Measurements from ENCODE around the gene ZNF880.
"Not testable (repeated sequence)": the region's sequence is repeated elsewhere in the genome, so short reads cannot be mapped to it uniquely, and the experiment has no call there.

Gene ZNF880

GRCh38 chr19:52369559-52370340 is at the start of gene ZNF880:
Gene ZNF880 (plus strand): TSS chr19:52369923. CDS start chr19:52369966, 43 bp downstream.
- Histone ChIP-seq H3K4me1 (ENCODE audit: control insufficient read depth in 2 of 2, insufficient read depth in 2 of 2, low read length in 2 of 2) (no peaks in the 10 kb centered on the region), H3K9ac (ENCODE audit: low read depth in 1 of 2, low read length in 2 of 2) (peak within 1 kb of the TSS; percentile 80 to 90), H3K27ac (ENCODE audit: low read depth in 2 of 2, low read length in 2 of 2) (peak within 1 kb of the TSS; percentile 90 to 93), H3K36me3 (ENCODE audit: control insufficient read depth in 2 of 2, insufficient read depth in 2 of 2, low read length in 2 of 2) (peaks cover 16 to 20% of the 10 kb centered on the region in 2 donors), H3K4me3 (ENCODE audit: low read length in 2 of 2) (peak within 1 kb of the TSS; percentile 92 to 96), H3K9me3 (ENCODE audit: control insufficient read depth in 2 of 2, low read length in 2 of 2) (peaks cover 19% of the 10 kb centered on the region in 2 donors), H3K27me3 (ENCODE audit: control insufficient read depth in 2 of 2, insufficient read depth in 2 of 2, low read length in 2 of 2) (no peaks in the 10 kb centered on the region)

GRCh38 chr19:52322429-52322828 is 47.3 kb upstream of the ZNF880 start:
- peak overlapping the region; percentile 20 to 38 for H3K4me3 ChIP-seq (ENCODE audit: low read length in 2 of 2)
- peaks cover 47 to 55% of the 10 kb centered on the region in 2 donors for H3K36me3 ChIP-seq (ENCODE audit: control insufficient read depth in 2 of 2, insufficient read depth in 2 of 2, low read length in 2 of 2)
- no peak overlapping the region for H3K9ac ChIP-seq (ENCODE audit: low read depth in 1 of 2, low read length in 2 of 2)
- no peak overlapping the region for H3K27ac ChIP-seq (ENCODE audit: low read depth in 2 of 2, low read length in 2 of 2)
- no peaks in the 10 kb centered on the region for H3K4me1 ChIP-seq (ENCODE audit: control insufficient read depth in 2 of 2, insufficient read depth in 2 of 2, low read length in 2 of 2)
- H3K9me3 ChIP-seq (ENCODE audit: control insufficient read depth in 2 of 2, low read length in 2 of 2): peaks cover 79 to 82% of the 10 kb centered on the region in 2 donors
- no peaks in the 10 kb centered on the region for H3K27me3 ChIP-seq (ENCODE audit: control insufficient read depth in 2 of 2, insufficient read depth in 2 of 2, low read length in 2 of 2)

- Histone ChIP-seq H3K4me3 (ENCODE audit: low read length in 2 of 2) (no peak overlapping the region), H3K27ac (ENCODE audit: low read depth in 2 of 2, low read length in 2 of 2) (no peak overlapping the region), H3K9me3 (ENCODE audit: control insufficient read depth in 2 of 2, low read length in 2 of 2) (peaks cover 14 to 46% of the 10 kb centered on the region in 2 donors)
Observed at GRCh38 chr19:52331757-52332156, 38.0 kb upstream of the ZNF880 start.

GRCh38 chr19:52335768-52336116 is 34.0 kb upstream of the ZNF880 start:
- Histone ChIP-seq H3K9me3 (ENCODE audit: control insufficient read depth in 2 of 2, low read length in 2 of 2) (peaks cover 16 to 24% of the 10 kb centered on the region in 2 donors), H3K9ac (ENCODE audit: low read depth in 1 of 2, low read length in 2 of 2) (no peak overlapping the region), H3K27me3 (ENCODE audit: control insufficient read depth in 2 of 2, insufficient read depth in 2 of 2, low read length in 2 of 2) (no peaks in the 10 kb centered on the region), H3K36me3 (ENCODE audit: control insufficient read depth in 2 of 2, insufficient read depth in 2 of 2, low read length in 2 of 2) (no peaks in the 10 kb centered on the region), H3K27ac (ENCODE audit: low read depth in 2 of 2, low read length in 2 of 2) (peak overlapping the region; percentile 38 to 72), H3K4me3 (ENCODE audit: low read length in 2 of 2) (peak overlapping the region; percentile 81 to 93), H3K4me1 (ENCODE audit: control insufficient read depth in 2 of 2, insufficient read depth in 2 of 2, low read length in 2 of 2) (no peaks in the 10 kb centered on the region)

More at GRCh38 chr19:52331757-52332156, 38.0 kb upstream of the ZNF880 start:
- H3K4me1 ChIP-seq (ENCODE audit: control insufficient read depth in 2 of 2, insufficient read depth in 2 of 2, low read length in 2 of 2): no peaks in the 10 kb centered on the region
- H3K36me3 ChIP-seq (ENCODE audit: control insufficient read depth in 2 of 2, insufficient read depth in 2 of 2, low read length in 2 of 2): no peaks in the 10 kb centered on the region
- H3K27me3 ChIP-seq (ENCODE audit: control insufficient read depth in 2 of 2, insufficient read depth in 2 of 2, low read length in 2 of 2): no peaks in the 10 kb centered on the region
- H3K9ac ChIP-seq (ENCODE audit: low read depth in 1 of 2, low read length in 2 of 2): no peak overlapping the region

- no peaks in the 10 kb centered on the region for H3K4me1 ChIP-seq (ENCODE audit: control insufficient read depth in 2 of 2, insufficient read depth in 2 of 2, low read length in 2 of 2)
- no peaks in the 10 kb centered on the region for H3K36me3 ChIP-seq (ENCODE audit: control insufficient read depth in 2 of 2, insufficient read depth in 2 of 2, low read length in 2 of 2)
- H3K4me3 ChIP-seq (ENCODE audit: low read length in 2 of 2): peak within 1 kb of the TSS; percentile 81 to 93
- no peaks in the 10 kb centered on the region for H3K27me3 ChIP-seq (ENCODE audit: control insufficient read depth in 2 of 2, insufficient read depth in 2 of 2, low read length in 2 of 2)
- H3K27ac ChIP-seq (ENCODE audit: low read depth in 2 of 2, low read length in 2 of 2): peak within 1 kb of the TSS; percentile 38 to 72
- H3K9ac ChIP-seq (ENCODE audit: low read depth in 1 of 2, low read length in 2 of 2): peak within 1 kb of the TSS; percentile 78 to 92
- peaks cover 13 to 19% of the 10 kb centered on the region in 2 donors for H3K9me3 ChIP-seq (ENCODE audit: control insufficient read depth in 2 of 2, low read length in 2 of 2)
Observed at GRCh38 chr19:52336117-52336790, 33.5 kb upstream of the ZNF880 start, which contains the start of gene ZNF610. Gene ZNF610 (plus strand): TSS chr19:52336243. CDS start chr19:52349173, 12,930 bp downstream.

- Histone ChIP-seq H3K36me3 (ENCODE audit: control insufficient read depth in 2 of 2, insufficient read depth in 2 of 2, low read length in 2 of 2) (no peaks in the 10 kb centered on the region), H3K27me3 (ENCODE audit: control insufficient read depth in 2 of 2, insufficient read depth in 2 of 2, low read length in 2 of 2) (no peaks in the 10 kb centered on the region), H3K9ac (ENCODE audit: low read depth in 1 of 2, low read length in 2 of 2) (peak overlapping the region; percentile 78 to 92), H3K9me3 (ENCODE audit: control insufficient read depth in 2 of 2, low read length in 2 of 2) (peaks cover 9 to 12% of the 10 kb centered on the region in 2 donors), H3K27ac (ENCODE audit: low read depth in 2 of 2, low read length in 2 of 2) (no peak overlapping the region), H3K4me3 (ENCODE audit: low read length in 2 of 2) (peak overlapping the region; percentile 81 to 93), H3K4me1 (ENCODE audit: control insufficient read depth in 2 of 2, insufficient read depth in 2 of 2, low read length in 2 of 2) (no peaks in the 10 kb centered on the region)
Observed at GRCh38 chr19:52336791-52337381, 32.8 kb upstream of the ZNF880 start.

GRCh38 chr19:52339022-52339421 is 30.7 kb upstream of the ZNF880 start:
- not testable (repeated sequence) for H3K4me1 ChIP-seq (ENCODE audit: control insufficient read depth in 2 of 2, insufficient read depth in 2 of 2, low read length in 2 of 2); H3K9me3 ChIP-seq (ENCODE audit: control insufficient read depth in 2 of 2, low read length in 2 of 2); H3K36me3 ChIP-seq (ENCODE audit: control insufficient read depth in 2 of 2, insufficient read depth in 2 of 2, low read length in 2 of 2); H3K9ac ChIP-seq (ENCODE audit: low read depth in 1 of 2, low read length in 2 of 2); H3K4me3 ChIP-seq (ENCODE audit: low read length in 2 of 2); H3K27me3 ChIP-seq (ENCODE audit: control insufficient read depth in 2 of 2, insufficient read depth in 2 of 2, low read length in 2 of 2); H3K27ac ChIP-seq (ENCODE audit: low read depth in 2 of 2, low read length in 2 of 2)

- H3K4me1 ChIP-seq (ENCODE audit: control insufficient read depth in 2 of 2, insufficient read depth in 2 of 2, low read length in 2 of 2): no peaks in the 10 kb centered on the region
- H3K36me3 ChIP-seq (ENCODE audit: control insufficient read depth in 2 of 2, insufficient read depth in 2 of 2, low read length in 2 of 2): peaks cover 2 to 3% of the 10 kb centered on the region in 2 donors
- no peaks in the 10 kb centered on the region for H3K27me3 ChIP-seq (ENCODE audit: control insufficient read depth in 2 of 2, insufficient read depth in 2 of 2, low read length in 2 of 2)
- no peak overlapping the region for H3K9ac ChIP-seq (ENCODE audit: low read depth in 1 of 2, low read length in 2 of 2)
- peaks cover 2% of the 10 kb centered on the region in 2 donors for H3K9me3 ChIP-seq (ENCODE audit: control insufficient read depth in 2 of 2, low read length in 2 of 2)
- no peak overlapping the region for H3K4me3 ChIP-seq (ENCODE audit: low read length in 2 of 2)
- no peak overlapping the region for H3K27ac ChIP-seq (ENCODE audit: low read depth in 2 of 2, low read length in 2 of 2)
Observed at GRCh38 chr19:52343548-52343947, 26.2 kb upstream of the ZNF880 start.

GRCh38 chr19:52345162-52345561 is 24.6 kb upstream of the ZNF880 start:
- H3K4me3 ChIP-seq (ENCODE audit: low read length in 2 of 2): no peak overlapping the region
- H3K36me3 ChIP-seq (ENCODE audit: control insufficient read depth in 2 of 2, insufficient read depth in 2 of 2, low read length in 2 of 2): peaks cover 3 to 4% of the 10 kb centered on the region in 2 donors

GRCh38 chr19:52351512-52351911 is 18.2 kb upstream of the ZNF880 start:
- Histone ChIP-seq H3K4me1 (ENCODE audit: control insufficient read depth in 2 of 2, insufficient read depth in 2 of 2, low read length in 2 of 2) (no peaks in the 10 kb centered on the region), H3K27ac (ENCODE audit: low read depth in 2 of 2, low read length in 2 of 2) (no peak overlapping the region), H3K36me3 (ENCODE audit: control insufficient read depth in 2 of 2, insufficient read depth in 2 of 2, low read length in 2 of 2) (peaks cover 12 to 26% of the 10 kb centered on the region in 2 donors), H3K9me3 (ENCODE audit: control insufficient read depth in 2 of 2, low read length in 2 of 2) (peaks cover 7 to 16% of the 10 kb centered on the region in 2 donors), H3K9ac (ENCODE audit: low read depth in 1 of 2, low read length in 2 of 2) (no peak overlapping the region), H3K27me3 (ENCODE audit: control insufficient read depth in 2 of 2, insufficient read depth in 2 of 2, low read length in 2 of 2) (no peaks in the 10 kb centered on the region), H3K4me3 (ENCODE audit: low read length in 2 of 2) (no peak overlapping the region)

More at GRCh38 chr19:52345162-52345561, 24.6 kb upstream of the ZNF880 start:
- Histone ChIP-seq H3K4me1 (ENCODE audit: control insufficient read depth in 2 of 2, insufficient read depth in 2 of 2, low read length in 2 of 2) (no peaks in the 10 kb centered on the region), H3K9ac (ENCODE audit: low read depth in 1 of 2, low read length in 2 of 2) (no peak overlapping the region), H3K27me3 (ENCODE audit: control insufficient read depth in 2 of 2, insufficient read depth in 2 of 2, low read length in 2 of 2) (no peaks in the 10 kb centered on the region), H3K9me3 (ENCODE audit: control insufficient read depth in 2 of 2, low read length in 2 of 2) (peaks cover 0 to 2% of the 10 kb centered on the region in 2 donors), H3K27ac (ENCODE audit: low read depth in 2 of 2, low read length in 2 of 2) (no peak overlapping the region)
